Measurements from ENCODE around the gene CCR2. TPM values are rescaled to one million over a fixed set of nuclear protein-coding genes. Genes with fewer than 3 reads are reported as not detected.

CCR2 gene
- total and polyA plus RNA-seq, 2 donors from 2014 or later: 0.62 to 8.1 TPM

- no peak for FAIRE-seq
- no peaks in the 10 kb centered on the region for H3K4me1 ChIP-seq (ENCODE audit: control insufficient read depth in 2 of 3, insufficient read depth in 2 of 3, low read depth in 1 of 3, low read length in 3 of 3)
These were observed 12.0 kb downstream of the CCR2 start for GRCh38 chr3:46365737-46366524.

GRCh38 chr3:46367811-46368210, 13.9 kb downstream of the CCR2 start:
- no peaks in the 10 kb centered on the region for H3K36me3 ChIP-seq (ENCODE audit: control insufficient read depth in 2 of 3, insufficient read depth in 3 of 3, low read length in 3 of 3)
- intact Hi-C loops (cut with DNase I): no loop called here
- FAIRE-seq: no peak

More at GRCh38 chr3:46365737-46366524, 12.0 kb downstream of the CCR2 start:
- Histone ChIP-seq H3K27me3 (ENCODE audit: control insufficient read depth, insufficient read depth, low read length) (no peaks in the 10 kb centered on the region), H3K36me3 (ENCODE audit: control insufficient read depth in 2 of 3, insufficient read depth in 3 of 3, low read length in 3 of 3) (no peaks in the 10 kb centered on the region), H3K9me3 (ENCODE audit: control insufficient read depth in 2 of 3, insufficient read depth in 1 of 3, low read length in 3 of 3) (no peaks in the 10 kb centered on the region), H3K27ac (ENCODE audit: low read depth in 2 of 2, low read length in 2 of 2) (no peak overlapping the region), H3K4me3 (ENCODE audit: low read length in 3 of 3) (no peak overlapping the region), H3K9ac (ENCODE audit: low read length in 3 of 3) (no peak overlapping the region)
- intact Hi-C loops (cut with DNase I): no loop called here
- TF ChIP-seq, protein P1, sequence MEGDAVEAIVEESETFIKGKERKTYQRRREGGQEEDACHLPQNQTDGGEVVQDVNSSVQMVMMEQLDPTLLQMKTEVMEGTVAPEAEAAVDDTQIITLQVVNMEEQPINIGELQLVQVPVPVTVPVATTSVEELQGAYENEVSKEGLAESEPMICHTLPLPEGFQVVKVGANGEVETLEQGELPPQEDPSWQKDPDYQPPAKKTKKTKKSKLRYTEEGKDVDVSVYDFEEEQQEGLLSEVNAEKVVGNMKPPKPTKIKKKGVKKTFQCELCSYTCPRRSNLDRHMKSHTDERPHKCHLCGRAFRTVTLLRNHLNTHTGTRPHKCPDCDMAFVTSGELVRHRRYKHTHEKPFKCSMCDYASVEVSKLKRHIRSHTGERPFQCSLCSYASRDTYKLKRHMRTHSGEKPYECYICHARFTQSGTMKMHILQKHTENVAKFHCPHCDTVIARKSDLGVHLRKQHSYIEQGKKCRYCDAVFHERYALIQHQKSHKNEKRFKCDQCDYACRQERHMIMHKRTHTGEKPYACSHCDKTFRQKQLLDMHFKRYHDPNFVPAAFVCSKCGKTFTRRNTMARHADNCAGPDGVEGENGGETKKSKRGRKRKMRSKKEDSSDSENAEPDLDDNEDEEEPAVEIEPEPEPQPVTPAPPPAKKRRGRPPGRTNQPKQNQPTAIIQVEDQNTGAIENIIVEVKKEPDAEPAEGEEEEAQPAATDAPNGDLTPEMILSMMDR (IDR thresholded peaks at IDR 0.05; ENCODE audit: borderline replicate concordance, extremely low read depth, insufficient read depth): no peak
- DNase-seq: no peak

GRCh38 chr3:46368569-46368968, 14.7 kb downstream of the CCR2 start:
- TF ChIP-seq, protein P1 (IDR thresholded peaks at IDR 0.05; ENCODE audit: borderline replicate concordance, extremely low read depth, insufficient read depth): peak; percentile 9
- no peaks in the 10 kb centered on the region for H3K36me3 ChIP-seq (ENCODE audit: control insufficient read depth in 2 of 3, insufficient read depth in 3 of 3, low read length in 3 of 3)
- intact Hi-C loops (cut with DNase I): no loop called here
- FAIRE-seq (no peak), DNase-seq (peak in 2 of 5 donors; percentile 22 to 80)
- H3K4me1 ChIP-seq (ENCODE audit: control insufficient read depth in 2 of 3, insufficient read depth in 2 of 3, low read depth in 1 of 3, low read length in 3 of 3): no peaks in the 10 kb centered on the region
- no peaks in the 10 kb centered on the region for H3K9me3 ChIP-seq (ENCODE audit: control insufficient read depth in 2 of 3, insufficient read depth in 1 of 3, low read length in 3 of 3)
- H3K4me3 ChIP-seq (ENCODE audit: low read length in 3 of 3): no peak overlapping the region
- H3K27ac ChIP-seq (ENCODE audit: low read depth in 2 of 2, low read length in 2 of 2): no peak overlapping the region
- H3K27me3 ChIP-seq (ENCODE audit: control insufficient read depth, insufficient read depth, low read length): no peaks in the 10 kb centered on the region
- no peak overlapping the region for H3K9ac ChIP-seq (ENCODE audit: low read length in 3 of 3)

More at GRCh38 chr3:46367811-46368210, 13.9 kb downstream of the CCR2 start:
- H3K9ac ChIP-seq (ENCODE audit: low read length in 3 of 3): no peak overlapping the region
- no peaks in the 10 kb centered on the region for H3K9me3 ChIP-seq (ENCODE audit: control insufficient read depth in 2 of 3, insufficient read depth in 1 of 3, low read length in 3 of 3)
- H3K27me3 ChIP-seq (ENCODE audit: control insufficient read depth, insufficient read depth, low read length): no peaks in the 10 kb centered on the region
- TF ChIP-seq, protein P1 (IDR thresholded peaks at IDR 0.05; ENCODE audit: borderline replicate concordance, extremely low read depth, insufficient read depth): no peak
- no peak overlapping the region for H3K4me3 ChIP-seq (ENCODE audit: low read length in 3 of 3)
- no peak overlapping the region for H3K27ac ChIP-seq (ENCODE audit: low read depth in 2 of 2, low read length in 2 of 2)
- peak in 1 of 5 donors; percentile 28 for DNase-seq
- H3K4me1 ChIP-seq (ENCODE audit: control insufficient read depth in 2 of 3, insufficient read depth in 2 of 3, low read depth in 1 of 3, low read length in 3 of 3): no peaks in the 10 kb centered on the region
